Heart left ventricle (tissue), 16 donors: ENCODE results near the gene RPS15. TPM values are rescaled to one million over a fixed set of nuclear protein-coding genes. Genes with fewer than 3 reads are reported as not detected.
A peak's percentile ranks its signal among the peaks of the same experiment; 100 is the strongest.

Source experiments
- ATAC-seq, 4 donors: fragments of 200-7000 bp; cut with Tn5 transposase; one replicate each; pipeline ENCODE4 v1.9.1; 2020 to 2022; ENCODE audit warnings: moderate library complexity in 4 of 4, mild to moderate bottlenecking in 3 of 4, moderate number of reproducible peaks in 1 of 4
- DNase-seq, 5 donors: peaks; one replicate each; pipeline ENCODE4 v3.0.0-alpha.2; 2020
- H3K27ac ChIP-seq, 12 donors: fragments of 200-600 bp; sonication (generic) in 4 of 12; one replicate each; pipeline versions ENCODE4 v1.5.0 to v1.8.0; 2016 to 2022; ENCODE audit warnings: mild to moderate bottlenecking in 2 of 12
- H3K27me3 ChIP-seq, 9 donors: fragments of 200-600 bp; sonication (generic) in 2 of 9; one replicate each; pipeline versions ENCODE4 v1.5.1 to v1.8.0; 2016 to 2022; ENCODE audit warnings: mild to moderate bottlenecking in 3 of 9
- H3K36me3 ChIP-seq, 9 donors: fragments of 200-600 bp; sonication (generic) in 2 of 9; one replicate each; pipeline versions ENCODE4 v1.5.0 to v1.8.0; 2018 to 2022; ENCODE audit warnings: mild to moderate bottlenecking in 2 of 9
- H3K4me1 ChIP-seq, 12 donors: fragments of 200-600 bp; sonication (generic) in 4 of 12; one replicate each; pipeline versions ENCODE4 v1.5.0 to v1.8.0; 2016 to 2022; ENCODE audit warnings: mild to moderate bottlenecking in 3 of 12
- H3K4me3 ChIP-seq, 12 donors: fragments of 200-600 bp; sonication (generic) in 4 of 12; one replicate each; pipeline versions ENCODE4 v1.5.0 to v1.8.0; 2017 to 2022; ENCODE audit warnings: mild to moderate bottlenecking in 9 of 12, moderate library complexity in 4 of 12
- H3K9me3 ChIP-seq, 12 donors: fragments of 200-600 bp; sonication (generic) in 4 of 12; one replicate each; pipeline versions ENCODE4 v1.5.0 to v1.8.0; 2016 to 2022; ENCODE audit warnings: mild to moderate bottlenecking in 1 of 12
- POLR2A ChIP-seq, 2 donors: fragments of 450-650 bp; IDR thresholded peaks; one replicate each; pipeline ENCODE4 v1.6.1; 2017; ENCODE audit warnings: antibody characterized with exemption in 2 of 2, mild to moderate bottlenecking in 2 of 2, moderate library complexity in 2 of 2
- WGBS, 4 donors: extraction: QIAGEN DNeasy Blood & Tissue Kit in 2 of 4; methylation state at CpG; one replicate each; pipeline versions ENCODE4 v1.1.5 to v1.1.7; 2013 to 2018; 5-methylcytosine and 5-hydroxymethylcytosine counted together
- intact Hi-C, 10 donors: fragments of 100-400 bp; cut with DNase I; formaldehyde crosslinking; loops; one replicate each; pipeline versions ENCODE4 v1.11.1 to v1.14.2; 2022
- polyA plus RNA-seq, 2 donors: library from polyadenylated mRNA; stranded (reverse); fragments of 200-250 nt; gene quantifications; one replicate each; pipeline ENCODE4 v1.2.3, GENCODE V29; 2013
- total RNA-seq, 9 donors: library from RNA; depleted of rRNA in 2 of 9; stranded (reverse); fragments of >200 nt in 2 of 9; fragmentation: NEBNext Ultra II Directional in 3 of 9; extraction: Animal tissue kit (Norgen Biotek cat#: 25700) in 3 of 9; gene quantifications; one replicate each; pipeline versions ENCODE4 v1.1.0 to v1.2.4, GENCODE V29; 2016 to 2023
- TF ChIP-seq, protein P1 (sequence below), 12 donors: fragments of 200-600 bp; sonication (generic) in 4 of 12; IDR thresholded peaks; one replicate each; pipeline versions ENCODE4 v1.5.0 to v1.8.0; 2018 to 2022; ENCODE audit warnings: antibody characterized with exemption in 12 of 12, mild to moderate bottlenecking in 5 of 12
- donor health status: ischemic (EF 13 %, LVEDD 7.1; RV severe dilation, severe dysfunction).
- donor health status: healthy with polysubstance abuse.
- donor health status: DM: no; HTN: yes; CAD: no.
- donor health status: DM: no; HTN: no; CAD: no.
- donor health status: ischemic (EF 25% LVEDD 6.9; RV normal size, moderate dysfunction).
- donor health status: ischemic (EF 25% LVEDD 5.7; RV mildly dilated, moderate dysfunction).
- donor health status: healthy.
- donor health status: DM: yes; HTN: yes; CAD: no.
- donor health status: ischemic (EF 35%, LVEDD 5.7; RV mildly dilated, moderate dysfunction).
- donor health status: nonischemic (EF 11% LVEDD 7.7; RV severe dilation, severe dysfunction).
- donor health status: DM: yes; HTN: yes; CAD: no.
- donor health status: PGD.
- donor health status: ischemic (EF 29% LVEDD 5.4; RV normal size, mild dysfunction).
- donor health status: nonischemic (EF 23%, LVEDD 6.1; RV moderate dilation, normal function).

Gene RPS15
- total and polyA plus RNA-seq, 11 donors = 468 to 2,683 (median 679) TPM

DNA sequence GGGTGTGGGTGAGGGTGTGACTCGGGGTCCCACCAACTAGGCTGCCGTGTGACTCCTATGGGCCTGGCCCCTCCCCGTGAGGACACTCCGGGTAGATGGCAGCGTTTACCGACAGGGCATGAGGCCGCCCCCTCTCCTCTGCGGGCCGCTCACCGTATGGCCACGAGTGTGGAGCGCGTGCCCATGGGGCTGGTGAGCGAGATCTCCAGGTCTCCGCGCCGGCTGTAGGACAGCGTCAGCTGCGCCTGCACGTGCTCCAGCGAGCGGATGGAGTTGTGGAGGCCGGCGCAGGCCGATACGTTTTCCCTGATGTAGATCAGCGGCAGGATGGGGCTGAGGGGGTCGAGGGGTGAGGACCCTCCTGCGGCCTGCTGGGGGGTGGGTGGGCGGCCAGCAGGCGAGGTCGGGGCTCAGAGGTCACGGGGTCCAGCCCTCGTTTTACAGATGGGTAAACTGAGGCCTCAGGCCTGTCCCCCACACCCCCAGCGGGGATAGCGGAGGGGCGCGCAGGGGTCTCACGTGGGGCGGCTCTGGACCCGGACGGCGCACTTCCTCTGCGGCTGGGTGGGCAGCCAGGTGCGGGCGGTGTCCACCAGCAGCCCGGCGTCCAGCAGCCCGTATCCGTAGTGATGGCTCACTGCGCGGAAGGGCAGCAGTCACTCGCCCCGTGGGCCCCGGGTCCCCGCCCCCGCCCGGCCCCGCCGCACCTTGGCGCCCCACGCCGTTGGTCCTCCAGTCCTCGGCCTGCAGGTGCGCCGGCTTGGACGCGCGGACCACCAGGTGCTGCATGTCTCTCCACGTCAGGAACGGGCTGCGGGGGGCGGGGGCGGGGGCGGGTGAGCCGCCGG is 45.2 kb downstream of the RPS15 start:
- Histone ChIP-seq H3K4me3 (no peak overlapping the region), H3K9me3 (no peaks in the 10 kb centered on the region), H3K27me3 (no peaks in the 10 kb centered on the region), H3K4me1 (peaks cover 0 to 10% (median 9%) of the 10 kb centered on the region in 12 donors), H3K36me3 (no peaks in the 10 kb centered on the region), H3K27ac (no peak overlapping the region)
- ATAC-seq = no peak
- TF ChIP-seq POLR2A (IDR thresholded peaks at IDR 0.05) = no peak
- TF ChIP-seq, protein P1, sequence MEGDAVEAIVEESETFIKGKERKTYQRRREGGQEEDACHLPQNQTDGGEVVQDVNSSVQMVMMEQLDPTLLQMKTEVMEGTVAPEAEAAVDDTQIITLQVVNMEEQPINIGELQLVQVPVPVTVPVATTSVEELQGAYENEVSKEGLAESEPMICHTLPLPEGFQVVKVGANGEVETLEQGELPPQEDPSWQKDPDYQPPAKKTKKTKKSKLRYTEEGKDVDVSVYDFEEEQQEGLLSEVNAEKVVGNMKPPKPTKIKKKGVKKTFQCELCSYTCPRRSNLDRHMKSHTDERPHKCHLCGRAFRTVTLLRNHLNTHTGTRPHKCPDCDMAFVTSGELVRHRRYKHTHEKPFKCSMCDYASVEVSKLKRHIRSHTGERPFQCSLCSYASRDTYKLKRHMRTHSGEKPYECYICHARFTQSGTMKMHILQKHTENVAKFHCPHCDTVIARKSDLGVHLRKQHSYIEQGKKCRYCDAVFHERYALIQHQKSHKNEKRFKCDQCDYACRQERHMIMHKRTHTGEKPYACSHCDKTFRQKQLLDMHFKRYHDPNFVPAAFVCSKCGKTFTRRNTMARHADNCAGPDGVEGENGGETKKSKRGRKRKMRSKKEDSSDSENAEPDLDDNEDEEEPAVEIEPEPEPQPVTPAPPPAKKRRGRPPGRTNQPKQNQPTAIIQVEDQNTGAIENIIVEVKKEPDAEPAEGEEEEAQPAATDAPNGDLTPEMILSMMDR (IDR thresholded peaks at IDR 0.05) = no peak
- intact Hi-C loops = no loop called here
- WGBS, 4 donors = 89 to 95% (median 90%) methylated on average over 33 to 77 of the region's 77 CpGs
- DNase-seq = peak in 2 of 5 donors; percentile 16 to 61

GRCh38 chr19:1483979-1484428 is 45.8 kb downstream of the RPS15 start:
- WGBS, 4 donors = 88 to 92% (median 90%) methylated on average over 20 to 23 of the region's 23 CpGs
- no peak for ATAC-seq
- no peak for TF ChIP-seq POLR2A (IDR thresholded peaks at IDR 0.05)
- TF ChIP-seq, protein P1 (IDR thresholded peaks at IDR 0.05) = no peak
- Histone ChIP-seq H3K36me3 (no peaks in the 10 kb centered on the region), H3K27me3 (no peaks in the 10 kb centered on the region), H3K27ac (no peak overlapping the region), H3K9me3 (no peaks in the 10 kb centered on the region), H3K4me3 (no peak overlapping the region), H3K4me1 (peaks cover 0 to 6% (median 5%) of the 10 kb centered on the region in 12 donors)
- DNase-seq = peak in 1 of 5 donors; percentile 16
- intact Hi-C loops = no loop called here

- H3K4me1 ChIP-seq = peaks cover 3 to 20% (median 14%) of the 10 kb centered on the region in 12 donors
- no peaks in the 10 kb centered on the region for H3K9me3 ChIP-seq
- DNase-seq (peak in 1 of 5 donors; percentile 17), ATAC-seq (no peak)
- H3K27me3 ChIP-seq = peaks cover 0 to 6% (median 0%) of the 10 kb centered on the region in 9 donors
- no peaks in the 10 kb centered on the region for H3K36me3 ChIP-seq
- no peak for TF ChIP-seq POLR2A (IDR thresholded peaks at IDR 0.05)
- TF ChIP-seq, protein P1 (IDR thresholded peaks at IDR 0.05) = no peak
- 91 to 94% (median 93%) methylated on average over 45 to 56 of the region's 56 CpGs for WGBS, 4 donors
- no peak overlapping the region for H3K27ac ChIP-seq
- no peak overlapping the region for H3K4me3 ChIP-seq
- intact Hi-C loops = no loop called here
These were observed 48.8 kb downstream of the RPS15 start for GRCh38 chr19:1486720-1487575.
